GM23338 (cell line): ENCODE measurements around the gene SDHAF1. TPM values are rescaled to one million over a fixed set of nuclear protein-coding genes. Genes with fewer than 3 reads are reported as not detected.

ENCODE experiments used
- ATAC-seq: fragments of 200-7000 bp; cut with Tn5 transposase; 3 replicates; pipeline ENCODE4 v1.9.1; 2020
- DNase-seq: peaks from one replicate; pipeline ENCODE4 v3.0.0-alpha.2; 2015; ENCODE audit warnings: low spot score
- H2AFZ ChIP-seq: fragments of 200-600 bp; sonication (generic); 2 replicates; pipeline ENCODE4 v1.8.0; 2016; ENCODE audit warnings: antibody characterized with exemption, mild to moderate bottlenecking, moderate library complexity
- H3F3A ChIP-seq: fragments of 200-600 bp; sonication (generic); replicated peaks from 2 replicates; pipeline ENCODE4 v1.8.0; 2017; ENCODE audit warnings: antibody characterized with exemption, mixed run types, low read depth
- H3K27ac ChIP-seq: fragments of 200-600 bp; sonication (generic); 2 replicates; pipeline ENCODE4 v1.6.1; 2016; ENCODE audit warnings: low read depth
- H3K27me3 ChIP-seq: fragments of 200-600 bp; sonication (generic); 2 replicates; pipeline ENCODE4 v1.8.0; 2016; ENCODE audit warnings: mild to moderate bottlenecking, mixed run types, moderate library complexity; ENCODE audit not compliant: insufficient read depth
- H3K36me3 ChIP-seq: fragments of 200-600 bp; sonication (generic); 2 replicates; pipeline ENCODE4 v1.8.0; 2016; ENCODE audit warnings: mild to moderate bottlenecking; ENCODE audit not compliant: insufficient read depth
- H3K4me1 ChIP-seq: fragments of 200-600 bp; sonication (generic); 2 replicates; pipeline ENCODE4 v1.8.0; 2016; ENCODE audit warnings: mild to moderate bottlenecking, moderate library complexity; ENCODE audit not compliant: insufficient read depth
- H3K4me2 ChIP-seq: fragments of 200-600 bp; sonication (generic); 2 replicates; pipeline ENCODE4 v1.7.1; 2017; ENCODE audit warnings: mixed run types
- H3K4me3 ChIP-seq: fragments of 200-600 bp; sonication (generic); 2 replicates; pipeline ENCODE4 v1.6.1; 2016; ENCODE audit warnings: mixed run types
- H3K79me2 ChIP-seq: fragments of 200-600 bp; sonication (generic); replicated peaks from 2 replicates; pipeline ENCODE4 v1.8.0; 2017; ENCODE audit warnings: mild to moderate bottlenecking; ENCODE audit not compliant: insufficient read depth
- H3K9me2 ChIP-seq: fragments of 200-600 bp; sonication (generic); 2 replicates; pipeline ENCODE4 v1.8.0; 2017; ENCODE audit not compliant: insufficient read depth
- H4K20me1 ChIP-seq: fragments of 200-600 bp; sonication (generic); replicated peaks from 2 replicates; pipeline ENCODE4 v1.8.0; 2017; ENCODE audit warnings: mild to moderate bottlenecking; ENCODE audit not compliant: insufficient read depth
- H3K27ac Mint-ChIP-seq: 2 replicates; pipeline ENCODE4 v1.8.0; 2020; ENCODE audit warnings: inconsistent platforms, mild to moderate bottlenecking, moderate library complexity, mixed read lengths
- H3K27me3 Mint-ChIP-seq: 3 replicates; pipeline ENCODE4 v1.8.0; 2022; ENCODE audit warnings: low read depth, mild to moderate bottlenecking, moderate library complexity, mixed read lengths, inconsistent platforms; ENCODE audit not compliant: insufficient read depth, poor library complexity
- H3K36me3 Mint-ChIP-seq: 3 replicates; pipeline ENCODE4 v1.8.0; 2021; ENCODE audit warnings: low read depth, mild to moderate bottlenecking, inconsistent platforms, moderate library complexity, mixed read lengths
- H3K4me1 Mint-ChIP-seq: 3 replicates; pipeline ENCODE4 v1.8.0; 2020; ENCODE audit warnings: mild to moderate bottlenecking, inconsistent platforms, mixed read lengths
- H3K4me3 Mint-ChIP-seq: 3 replicates; pipeline ENCODE4 v1.8.0; 2021; ENCODE audit warnings: moderate library complexity, mild to moderate bottlenecking, inconsistent platforms, mixed read lengths
- H3K9me3 Mint-ChIP-seq: 3 replicates; pipeline ENCODE4 v1.8.0; 2020; ENCODE audit warnings: moderate library complexity, mild to moderate bottlenecking, inconsistent platforms, mixed read lengths
- CREB1 ChIP-seq: fragments of 250-450 bp; sonication (Bioruptor Pico); IDR thresholded peaks from 2 replicates; pipeline ENCODE4 v1.5.0; 2020; ENCODE audit warnings: low read depth, mild to moderate bottlenecking, moderate library complexity
- EZH2 ChIP-seq: fragments of 200-600 bp; sonication (generic); IDR thresholded peaks from one replicate; pipeline ENCODE4 v1.8.0; 2017; ENCODE audit warnings: antibody characterized with exemption, mild to moderate bottlenecking, low read depth; ENCODE audit not compliant: unreplicated experiment
- EZH2phosphoT487 ChIP-seq: fragments of 200-600 bp; sonication (generic); IDR thresholded peaks from one replicate; pipeline ENCODE4 v1.8.1; 2018; ENCODE audit warnings: antibody characterized with exemption; ENCODE audit not compliant: unreplicated experiment
- JUNB ChIP-seq: IDR thresholded peaks from one replicate; pipeline ENCODE4 v1.6.1; 2016; ENCODE audit warnings: antibody characterized with exemption; ENCODE audit not compliant: unreplicated experiment
- NANOG ChIP-seq: IDR thresholded peaks from 2 replicates; pipeline ENCODE4 v1.6.1; 2016; ENCODE audit warnings: antibody characterized with exemption, borderline replicate concordance
- POLR2AphosphoS5 ChIP-seq: IDR thresholded peaks from 2 replicates; pipeline ENCODE4 v1.6.1; 2016; ENCODE audit warnings: antibody characterized with exemption, low read depth
- STAT1 ChIP-seq: IDR thresholded peaks from one replicate; pipeline ENCODE4 v1.6.1; 2016; ENCODE audit warnings: antibody characterized with exemption; ENCODE audit not compliant: unreplicated experiment
- ZNF114 ChIP-seq: fragments of 250-450 bp; sonication (Bioruptor Pico); IDR thresholded peaks from 2 replicates; pipeline ENCODE4 v1.5.0; 2020; ENCODE audit warnings: mild to moderate bottlenecking, moderate library complexity
- ZNF331 ChIP-seq: fragments of 250-450 bp; sonication (Bioruptor Pico); IDR thresholded peaks from 2 replicates; pipeline ENCODE4 v1.5.0; 2020; ENCODE audit warnings: low read depth, mild to moderate bottlenecking, moderate library complexity
- polyA plus RNA-seq: library from polyadenylated mRNA; unstranded; fragments of >200 nt; fragmentation: Nextera tagmentation; extraction: Ambion mirVana; gene quantifications from 2 replicates; pipeline ENCODE4 v1.2.1, GENCODE V29; 2016
- total RNA-seq: library from RNA; depleted of rRNA; stranded (reverse); fragments of >200 nt; shearing (Covaris generic); gene quantifications from 2 replicates; pipeline ENCODE4 v1.2.3, GENCODE V29; 2014
- TF ChIP-seq, protein P1 (sequence below): IDR thresholded peaks from one replicate; pipeline ENCODE4 v1.6.1; 2018; ENCODE audit warnings: antibody characterized with exemption; ENCODE audit not compliant: unreplicated experiment
- TF ChIP-seq, protein P2 (sequence below), 2 experiments: fragments of 200-600 bp in 1 of 2; sonication (generic) in 1 of 2; conservative IDR thresholded peaks; 2 replicates each; pipeline versions ENCODE4 v1.5.1 to v1.6.1; 2016 to 2017; ENCODE audit warnings: antibody characterized with exemption in 2 of 2, low read depth in 2 of 2, mild to moderate bottlenecking in 2 of 2, moderate library complexity in 1 of 2
- TF ChIP-seq, protein P3 (sequence below): fragments of 250-450 bp; sonication (Bioruptor Pico); IDR thresholded peaks from 2 replicates; pipeline ENCODE4 v1.5.0; 2020; ENCODE audit warnings: mild to moderate bottlenecking, moderate library complexity
- TF ChIP-seq, protein P4 (sequence below): IDR thresholded peaks from 2 replicates; pipeline ENCODE4 v1.6.1; 2016; ENCODE audit warnings: antibody characterized with exemption

SDHAF1 gene
- total and polyA plus RNA-seq, 2 experiments from 2014 or later, result 19.9 to 55.9 TPM

DNA sequence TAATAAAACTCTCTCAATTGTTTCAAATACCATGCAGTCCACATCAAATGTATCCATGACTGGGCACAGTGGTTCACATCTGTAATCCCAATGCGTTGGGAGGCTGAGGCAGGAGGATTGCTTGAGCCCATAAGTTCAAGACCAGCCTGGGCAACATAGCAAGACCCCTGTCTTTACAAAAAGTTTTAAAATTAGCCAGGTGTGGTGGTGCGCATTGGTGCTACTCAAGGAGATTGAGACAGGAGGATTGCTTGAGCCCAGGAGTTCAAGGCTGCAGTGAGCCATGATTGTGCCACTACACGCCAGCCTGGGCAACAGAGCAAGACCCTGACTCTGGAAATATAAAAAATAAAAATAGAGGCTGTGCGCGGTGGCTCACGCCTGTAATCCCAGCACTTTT lies 32.7 kb downstream of the SDHAF1 start:
- Histone ChIP-seq H2AFZ (no peak overlapping the region), H3K79me2 (no peaks in the 10 kb centered on the region), H3F3A (0 out of 2 replicates have a peak, but pooled peaks cover 3% of the 10 kb centered on the region), H4K20me1 (no peaks in the 10 kb centered on the region; the same call in none of the 2 replicates), H3K4me3 (no peak overlapping the region), H3K36me3 (no peaks in the 10 kb centered on the region), H3K27me3 (no peaks in the 10 kb centered on the region), H3K27ac (no peak overlapping the region), H3K4me1 (no peaks in the 10 kb centered on the region), H3K9me2 (no peaks in the 10 kb centered on the region), H3K4me2 (no peak overlapping the region)
- Mint-ChIP-seq H3K36me3 (peaks cover 13% of the 10 kb centered on the region), H3K4me1 (peaks cover 2% of the 10 kb centered on the region; the same call in 1 of the 3 replicates), H3K9me3 (no peaks in the 10 kb centered on the region), H3K27ac (no peak overlapping the region), H3K27me3 (peaks cover 7% of the 10 kb centered on the region), H3K4me3 (no peak overlapping the region)
- ATAC-seq (no peak), DNase-seq (no peak)
- TF ChIP-seq, protein P1, sequence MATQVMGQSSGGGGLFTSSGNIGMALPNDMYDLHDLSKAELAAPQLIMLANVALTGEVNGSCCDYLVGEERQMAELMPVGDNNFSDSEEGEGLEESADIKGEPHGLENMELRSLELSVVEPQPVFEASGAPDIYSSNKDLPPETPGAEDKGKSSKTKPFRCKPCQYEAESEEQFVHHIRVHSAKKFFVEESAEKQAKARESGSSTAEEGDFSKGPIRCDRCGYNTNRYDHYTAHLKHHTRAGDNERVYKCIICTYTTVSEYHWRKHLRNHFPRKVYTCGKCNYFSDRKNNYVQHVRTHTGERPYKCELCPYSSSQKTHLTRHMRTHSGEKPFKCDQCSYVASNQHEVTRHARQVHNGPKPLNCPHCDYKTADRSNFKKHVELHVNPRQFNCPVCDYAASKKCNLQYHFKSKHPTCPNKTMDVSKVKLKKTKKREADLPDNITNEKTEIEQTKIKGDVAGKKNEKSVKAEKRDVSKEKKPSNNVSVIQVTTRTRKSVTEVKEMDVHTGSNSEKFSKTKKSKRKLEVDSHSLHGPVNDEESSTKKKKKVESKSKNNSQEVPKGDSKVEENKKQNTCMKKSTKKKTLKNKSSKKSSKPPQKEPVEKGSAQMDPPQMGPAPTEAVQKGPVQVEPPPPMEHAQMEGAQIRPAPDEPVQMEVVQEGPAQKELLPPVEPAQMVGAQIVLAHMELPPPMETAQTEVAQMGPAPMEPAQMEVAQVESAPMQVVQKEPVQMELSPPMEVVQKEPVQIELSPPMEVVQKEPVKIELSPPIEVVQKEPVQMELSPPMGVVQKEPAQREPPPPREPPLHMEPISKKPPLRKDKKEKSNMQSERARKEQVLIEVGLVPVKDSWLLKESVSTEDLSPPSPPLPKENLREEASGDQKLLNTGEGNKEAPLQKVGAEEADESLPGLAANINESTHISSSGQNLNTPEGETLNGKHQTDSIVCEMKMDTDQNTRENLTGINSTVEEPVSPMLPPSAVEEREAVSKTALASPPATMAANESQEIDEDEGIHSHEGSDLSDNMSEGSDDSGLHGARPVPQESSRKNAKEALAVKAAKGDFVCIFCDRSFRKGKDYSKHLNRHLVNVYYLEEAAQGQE, result no peak
- no peak for TF ChIP-seq STAT1
- no peak for TF ChIP-seq ZNF331
- TF ChIP-seq EZH2, result no peak
- TF ChIP-seq, protein P2, sequence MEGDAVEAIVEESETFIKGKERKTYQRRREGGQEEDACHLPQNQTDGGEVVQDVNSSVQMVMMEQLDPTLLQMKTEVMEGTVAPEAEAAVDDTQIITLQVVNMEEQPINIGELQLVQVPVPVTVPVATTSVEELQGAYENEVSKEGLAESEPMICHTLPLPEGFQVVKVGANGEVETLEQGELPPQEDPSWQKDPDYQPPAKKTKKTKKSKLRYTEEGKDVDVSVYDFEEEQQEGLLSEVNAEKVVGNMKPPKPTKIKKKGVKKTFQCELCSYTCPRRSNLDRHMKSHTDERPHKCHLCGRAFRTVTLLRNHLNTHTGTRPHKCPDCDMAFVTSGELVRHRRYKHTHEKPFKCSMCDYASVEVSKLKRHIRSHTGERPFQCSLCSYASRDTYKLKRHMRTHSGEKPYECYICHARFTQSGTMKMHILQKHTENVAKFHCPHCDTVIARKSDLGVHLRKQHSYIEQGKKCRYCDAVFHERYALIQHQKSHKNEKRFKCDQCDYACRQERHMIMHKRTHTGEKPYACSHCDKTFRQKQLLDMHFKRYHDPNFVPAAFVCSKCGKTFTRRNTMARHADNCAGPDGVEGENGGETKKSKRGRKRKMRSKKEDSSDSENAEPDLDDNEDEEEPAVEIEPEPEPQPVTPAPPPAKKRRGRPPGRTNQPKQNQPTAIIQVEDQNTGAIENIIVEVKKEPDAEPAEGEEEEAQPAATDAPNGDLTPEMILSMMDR (conservative IDR thresholded peaks at IDR 0.05; ENCODE audit: low read depth in 2 of 2), result no peak
- no peak for TF ChIP-seq EZH2phosphoT487
- no peak for TF ChIP-seq JUNB
- TF ChIP-seq NANOG, result no peak
- TF ChIP-seq, protein P3, sequence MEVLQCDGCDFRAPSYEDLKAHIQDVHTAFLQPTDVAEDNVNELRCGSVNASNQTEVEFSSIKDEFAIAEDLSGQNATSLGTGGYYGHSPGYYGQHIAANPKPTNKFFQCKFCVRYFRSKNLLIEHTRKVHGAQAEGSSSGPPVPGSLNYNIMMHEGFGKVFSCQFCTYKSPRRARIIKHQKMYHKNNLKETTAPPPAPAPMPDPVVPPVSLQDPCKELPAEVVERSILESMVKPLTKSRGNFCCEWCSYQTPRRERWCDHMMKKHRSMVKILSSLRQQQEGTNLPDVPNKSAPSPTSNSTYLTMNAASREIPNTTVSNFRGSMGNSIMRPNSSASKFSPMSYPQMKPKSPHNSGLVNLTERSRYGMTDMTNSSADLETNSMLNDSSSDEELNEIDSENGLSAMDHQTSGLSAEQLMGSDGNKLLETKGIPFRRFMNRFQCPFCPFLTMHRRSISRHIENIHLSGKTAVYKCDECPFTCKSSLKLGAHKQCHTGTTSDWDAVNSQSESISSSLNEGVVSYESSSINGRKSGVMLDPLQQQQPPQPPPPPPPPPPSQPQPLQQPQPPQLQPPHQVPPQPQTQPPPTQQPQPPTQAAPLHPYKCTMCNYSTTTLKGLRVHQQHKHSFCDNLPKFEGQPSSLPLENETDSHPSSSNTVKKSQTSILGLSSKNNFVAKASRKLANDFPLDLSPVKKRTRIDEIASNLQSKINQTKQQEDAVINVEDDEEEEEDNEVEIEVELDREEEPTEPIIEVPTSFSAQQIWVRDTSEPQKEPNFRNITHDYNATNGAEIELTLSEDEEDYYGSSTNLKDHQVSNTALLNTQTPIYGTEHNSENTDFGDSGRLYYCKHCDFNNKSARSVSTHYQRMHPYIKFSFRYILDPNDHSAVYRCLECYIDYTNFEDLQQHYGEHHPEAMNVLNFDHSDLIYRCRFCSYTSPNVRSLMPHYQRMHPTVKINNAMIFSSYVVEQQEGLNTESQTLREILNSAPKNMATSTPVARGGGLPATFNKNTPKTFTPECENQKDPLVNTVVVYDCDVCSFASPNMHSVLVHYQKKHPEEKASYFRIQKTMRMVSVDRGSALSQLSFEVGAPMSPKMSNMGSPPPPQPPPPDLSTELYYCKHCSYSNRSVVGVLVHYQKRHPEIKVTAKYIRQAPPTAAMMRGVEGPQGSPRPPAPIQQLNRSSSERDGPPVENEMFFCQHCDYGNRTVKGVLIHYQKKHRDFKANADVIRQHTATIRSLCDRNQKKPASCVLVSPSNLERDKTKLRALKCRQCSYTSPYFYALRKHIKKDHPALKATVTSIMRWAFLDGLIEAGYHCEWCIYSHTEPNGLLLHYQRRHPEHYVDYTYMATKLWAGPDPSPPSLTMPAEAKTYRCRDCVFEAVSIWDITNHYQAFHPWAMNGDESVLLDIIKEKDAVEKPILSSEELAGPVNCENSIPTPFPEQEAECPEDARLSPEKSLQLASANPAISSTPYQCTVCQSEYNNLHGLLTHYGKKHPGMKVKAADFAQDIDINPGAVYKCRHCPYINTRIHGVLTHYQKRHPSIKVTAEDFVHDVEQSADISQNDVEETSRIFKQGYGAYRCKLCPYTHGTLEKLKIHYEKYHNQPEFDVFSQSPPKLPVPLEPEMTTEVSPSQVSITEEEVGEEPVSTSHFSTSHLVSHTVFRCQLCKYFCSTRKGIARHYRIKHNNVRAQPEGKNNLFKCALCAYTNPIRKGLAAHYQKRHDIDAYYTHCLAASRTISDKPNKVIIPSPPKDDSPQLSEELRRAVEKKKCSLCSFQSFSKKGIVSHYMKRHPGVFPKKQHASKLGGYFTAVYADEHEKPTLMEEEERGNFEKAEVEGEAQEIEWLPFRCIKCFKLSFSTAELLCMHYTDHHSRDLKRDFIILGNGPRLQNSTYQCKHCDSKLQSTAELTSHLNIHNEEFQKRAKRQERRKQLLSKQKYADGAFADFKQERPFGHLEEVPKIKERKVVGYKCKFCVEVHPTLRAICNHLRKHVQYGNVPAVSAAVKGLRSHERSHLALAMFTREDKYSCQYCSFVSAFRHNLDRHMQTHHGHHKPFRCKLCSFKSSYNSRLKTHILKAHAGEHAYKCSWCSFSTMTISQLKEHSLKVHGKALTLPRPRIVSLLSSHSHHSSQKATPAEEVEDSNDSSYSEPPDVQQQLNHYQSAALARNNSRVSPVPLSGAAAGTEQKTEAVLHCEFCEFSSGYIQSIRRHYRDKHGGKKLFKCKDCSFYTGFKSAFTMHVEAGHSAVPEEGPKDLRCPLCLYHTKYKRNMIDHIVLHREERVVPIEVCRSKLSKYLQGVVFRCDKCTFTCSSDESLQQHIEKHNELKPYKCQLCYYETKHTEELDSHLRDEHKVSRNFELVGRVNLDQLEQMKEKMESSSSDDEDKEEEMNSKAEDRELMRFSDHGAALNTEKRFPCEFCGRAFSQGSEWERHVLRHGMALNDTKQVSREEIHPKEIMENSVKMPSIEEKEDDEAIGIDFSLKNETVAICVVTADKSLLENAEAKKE (CRISPR knock-in tag), result no peak
- no peak for TF ChIP-seq POLR2AphosphoS5
- no peak for TF ChIP-seq ZNF114 (CRISPR knock-in tag)
- TF ChIP-seq, protein P4, sequence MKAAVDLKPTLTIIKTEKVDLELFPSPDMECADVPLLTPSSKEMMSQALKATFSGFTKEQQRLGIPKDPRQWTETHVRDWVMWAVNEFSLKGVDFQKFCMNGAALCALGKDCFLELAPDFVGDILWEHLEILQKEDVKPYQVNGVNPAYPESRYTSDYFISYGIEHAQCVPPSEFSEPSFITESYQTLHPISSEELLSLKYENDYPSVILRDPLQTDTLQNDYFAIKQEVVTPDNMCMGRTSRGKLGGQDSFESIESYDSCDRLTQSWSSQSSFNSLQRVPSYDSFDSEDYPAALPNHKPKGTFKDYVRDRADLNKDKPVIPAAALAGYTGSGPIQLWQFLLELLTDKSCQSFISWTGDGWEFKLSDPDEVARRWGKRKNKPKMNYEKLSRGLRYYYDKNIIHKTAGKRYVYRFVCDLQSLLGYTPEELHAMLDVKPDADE, result no peak
- TF ChIP-seq CREB1 (CRISPR knock-in tag), result no peak
